ENCODE data around the gene NCF4.

DNA sequence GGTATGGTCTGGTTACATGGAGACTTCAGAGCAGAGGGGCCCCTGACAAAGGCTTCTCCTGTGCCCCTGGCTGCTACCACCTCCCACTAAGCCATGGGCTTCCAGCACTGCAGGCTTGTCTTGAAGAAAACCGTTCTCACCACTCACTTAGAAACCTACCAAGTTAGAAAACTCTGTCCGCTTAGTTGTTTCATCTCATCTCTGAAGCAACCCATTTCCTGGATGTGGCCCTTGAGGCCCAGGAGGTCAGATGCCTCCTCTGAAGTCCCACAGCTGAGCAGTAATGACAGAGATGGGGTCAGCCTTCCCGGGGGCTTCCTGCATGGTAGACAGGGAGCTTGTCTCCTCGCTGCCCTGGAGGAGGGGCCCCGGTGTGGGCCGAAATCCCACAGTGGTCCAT lies 65.5 kb downstream of the NCF4 start:
- TF ChIP-seq, protein P1, sequence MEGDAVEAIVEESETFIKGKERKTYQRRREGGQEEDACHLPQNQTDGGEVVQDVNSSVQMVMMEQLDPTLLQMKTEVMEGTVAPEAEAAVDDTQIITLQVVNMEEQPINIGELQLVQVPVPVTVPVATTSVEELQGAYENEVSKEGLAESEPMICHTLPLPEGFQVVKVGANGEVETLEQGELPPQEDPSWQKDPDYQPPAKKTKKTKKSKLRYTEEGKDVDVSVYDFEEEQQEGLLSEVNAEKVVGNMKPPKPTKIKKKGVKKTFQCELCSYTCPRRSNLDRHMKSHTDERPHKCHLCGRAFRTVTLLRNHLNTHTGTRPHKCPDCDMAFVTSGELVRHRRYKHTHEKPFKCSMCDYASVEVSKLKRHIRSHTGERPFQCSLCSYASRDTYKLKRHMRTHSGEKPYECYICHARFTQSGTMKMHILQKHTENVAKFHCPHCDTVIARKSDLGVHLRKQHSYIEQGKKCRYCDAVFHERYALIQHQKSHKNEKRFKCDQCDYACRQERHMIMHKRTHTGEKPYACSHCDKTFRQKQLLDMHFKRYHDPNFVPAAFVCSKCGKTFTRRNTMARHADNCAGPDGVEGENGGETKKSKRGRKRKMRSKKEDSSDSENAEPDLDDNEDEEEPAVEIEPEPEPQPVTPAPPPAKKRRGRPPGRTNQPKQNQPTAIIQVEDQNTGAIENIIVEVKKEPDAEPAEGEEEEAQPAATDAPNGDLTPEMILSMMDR (IDR thresholded peaks at IDR 0.05), result no peak
- TF ChIP-seq POLR2A (IDR thresholded peaks at IDR 0.05), result no peak
